Measurements from ENCODE around the gene IVD. TPM values are rescaled to one million over a fixed set of nuclear protein-coding genes. Genes with fewer than 3 reads are reported as not detected.
A peak's percentile ranks its signal among the peaks of the same experiment; 100 is the strongest.

The IVD gene
- total RNA-seq, 1 donor from 2014 or later, result 106 TPM

DNA sequence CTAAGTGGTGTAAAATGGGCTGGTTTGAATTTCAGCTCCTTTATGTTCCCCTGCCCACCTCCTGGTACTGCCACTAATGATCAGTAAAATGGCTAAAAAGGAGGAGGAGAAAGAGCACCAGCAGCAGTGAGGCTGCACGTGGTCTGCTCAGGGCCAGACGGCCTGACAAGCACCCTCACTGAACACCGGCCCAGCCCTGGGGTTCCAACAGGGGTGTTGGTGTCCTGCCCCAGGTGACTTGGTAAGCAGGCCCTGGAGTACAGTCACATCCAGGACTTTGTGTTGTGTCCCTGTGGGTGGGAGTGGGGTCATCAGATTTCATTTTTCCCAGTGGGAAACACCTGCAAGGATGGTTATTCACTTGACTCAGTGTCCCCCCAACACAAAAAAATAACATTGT lies 40.5 kb downstream of the IVD start:
- TF ChIP-seq, protein P1, sequence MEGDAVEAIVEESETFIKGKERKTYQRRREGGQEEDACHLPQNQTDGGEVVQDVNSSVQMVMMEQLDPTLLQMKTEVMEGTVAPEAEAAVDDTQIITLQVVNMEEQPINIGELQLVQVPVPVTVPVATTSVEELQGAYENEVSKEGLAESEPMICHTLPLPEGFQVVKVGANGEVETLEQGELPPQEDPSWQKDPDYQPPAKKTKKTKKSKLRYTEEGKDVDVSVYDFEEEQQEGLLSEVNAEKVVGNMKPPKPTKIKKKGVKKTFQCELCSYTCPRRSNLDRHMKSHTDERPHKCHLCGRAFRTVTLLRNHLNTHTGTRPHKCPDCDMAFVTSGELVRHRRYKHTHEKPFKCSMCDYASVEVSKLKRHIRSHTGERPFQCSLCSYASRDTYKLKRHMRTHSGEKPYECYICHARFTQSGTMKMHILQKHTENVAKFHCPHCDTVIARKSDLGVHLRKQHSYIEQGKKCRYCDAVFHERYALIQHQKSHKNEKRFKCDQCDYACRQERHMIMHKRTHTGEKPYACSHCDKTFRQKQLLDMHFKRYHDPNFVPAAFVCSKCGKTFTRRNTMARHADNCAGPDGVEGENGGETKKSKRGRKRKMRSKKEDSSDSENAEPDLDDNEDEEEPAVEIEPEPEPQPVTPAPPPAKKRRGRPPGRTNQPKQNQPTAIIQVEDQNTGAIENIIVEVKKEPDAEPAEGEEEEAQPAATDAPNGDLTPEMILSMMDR (IDR thresholded peaks at IDR 0.05; ENCODE audit: borderline replicate concordance), result no peak
- Histone ChIP-seq H3K4me1 (peaks cover 62% of the 10 kb centered on the region), H3K4me3 (no peak overlapping the region), H3K36me3 (no peaks in the 10 kb centered on the region), H3K9me3 (replicated peaks) (no peaks in the 10 kb centered on the region), H3K27ac (replicated peaks) (peak overlapping the region; percentile 30), H3K27me3 (ENCODE audit: low read depth) (no peaks in the 10 kb centered on the region)
- no peak for DNase-seq
- intact Hi-C loops (cut with micrococcal nuclease), result no loop called here

DNA sequence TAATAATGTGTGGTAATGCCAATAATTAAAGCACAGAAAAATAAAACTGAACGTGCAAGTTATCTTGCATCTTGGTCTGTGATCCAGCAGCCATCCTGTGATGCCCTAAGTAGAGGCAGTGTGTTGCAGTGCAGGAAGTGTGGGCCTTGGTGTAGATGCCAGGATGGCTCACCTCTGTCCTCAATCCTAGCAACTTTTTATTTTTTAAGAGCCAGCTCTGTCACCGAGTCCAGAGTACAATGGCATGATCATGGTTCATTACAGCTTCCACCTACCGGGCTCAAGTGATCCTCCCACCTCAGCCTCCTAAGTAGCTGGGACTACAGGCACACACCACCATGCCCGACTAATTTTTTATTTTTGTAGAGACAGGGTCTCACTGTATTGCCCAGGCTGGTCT lies 42.8 kb downstream of the IVD start:
- H3K27me3 ChIP-seq (ENCODE audit: low read depth), result no peaks in the 10 kb centered on the region
- no peak overlapping the region for H3K27ac ChIP-seq (replicated peaks)
- no peaks in the 10 kb centered on the region for H3K36me3 ChIP-seq
- H3K4me3 ChIP-seq, result no peak overlapping the region
- TF ChIP-seq, protein P1 (IDR thresholded peaks at IDR 0.05; ENCODE audit: borderline replicate concordance), result no peak
- intact Hi-C loops (cut with micrococcal nuclease), result no loop called here
- peaks cover 66% of the 10 kb centered on the region for H3K4me1 ChIP-seq
- H3K9me3 ChIP-seq (replicated peaks), result no peaks in the 10 kb centered on the region
- no peak for DNase-seq

DNA sequence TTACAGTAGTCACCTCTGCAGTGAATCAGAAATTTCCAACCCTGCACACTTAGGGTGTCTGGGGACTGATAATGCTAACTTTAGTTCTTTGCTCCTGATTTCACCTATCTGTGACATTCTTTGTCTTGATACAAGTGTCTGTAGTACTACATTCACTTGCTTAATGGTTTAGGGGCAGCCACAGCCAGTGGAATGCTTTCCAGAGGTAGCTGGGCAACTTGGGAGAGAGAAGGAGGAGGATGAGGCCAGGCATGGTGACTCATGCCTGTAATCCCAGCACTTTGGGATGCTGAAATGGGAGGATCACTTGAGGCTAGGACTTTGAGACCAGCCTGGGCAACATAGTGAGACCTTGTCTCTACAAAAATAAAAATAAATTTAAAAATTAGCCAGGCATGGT lies 43.7 kb downstream of the IVD start:
- DNase-seq, result no peak
- Histone ChIP-seq H3K27ac (replicated peaks) (no peak overlapping the region), H3K4me1 (peaks cover 67% of the 10 kb centered on the region), H3K27me3 (ENCODE audit: low read depth) (no peaks in the 10 kb centered on the region), H3K4me3 (no peak overlapping the region), H3K36me3 (no peaks in the 10 kb centered on the region), H3K9me3 (replicated peaks) (no peaks in the 10 kb centered on the region)
- TF ChIP-seq, protein P1 (IDR thresholded peaks at IDR 0.05; ENCODE audit: borderline replicate concordance), result no peak
- intact Hi-C loops (cut with micrococcal nuclease), result no loop called here

DNA sequence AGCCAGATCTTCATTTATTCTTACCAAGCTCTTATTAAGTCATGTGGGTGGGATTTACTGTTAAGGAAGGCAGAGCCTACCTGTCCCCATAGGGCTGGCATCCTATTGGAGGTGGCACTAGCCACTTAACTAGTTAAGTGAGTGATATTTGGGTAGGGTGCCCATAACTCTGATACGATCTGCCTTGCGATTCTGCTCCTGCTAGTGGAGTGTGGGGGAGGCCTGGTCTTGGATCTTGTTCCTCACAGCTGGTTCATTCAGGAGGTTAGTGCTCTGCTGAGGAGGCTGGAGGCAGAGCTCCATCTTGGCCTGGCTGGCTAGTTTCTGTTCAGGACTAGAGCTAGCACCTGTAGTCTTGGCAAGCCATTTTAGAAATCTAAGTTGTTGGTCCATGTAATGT lies 44.5 kb downstream of the IVD start:
- TF ChIP-seq, protein P1 (IDR thresholded peaks at IDR 0.05; ENCODE audit: borderline replicate concordance), result no peak
- Histone ChIP-seq H3K27me3 (ENCODE audit: low read depth) (no peaks in the 10 kb centered on the region), H3K4me1 (peaks cover 67% of the 10 kb centered on the region), H3K4me3 (no peak overlapping the region), H3K27ac (replicated peaks) (no peak overlapping the region), H3K9me3 (replicated peaks) (no peaks in the 10 kb centered on the region), H3K36me3 (no peaks in the 10 kb centered on the region)
- intact Hi-C loops (cut with micrococcal nuclease), result no loop called here
- no peak for DNase-seq

GRCh38 chr15:40451527-40452158 lies 46.0 kb downstream of the IVD start:
- H3K27me3 ChIP-seq (ENCODE audit: low read depth), result no peaks in the 10 kb centered on the region
- no peak overlapping the region for H3K27ac ChIP-seq (replicated peaks)
- H3K9me3 ChIP-seq (replicated peaks), result no peaks in the 10 kb centered on the region
- H3K4me3 ChIP-seq, result no peak overlapping the region
- no peaks in the 10 kb centered on the region for H3K36me3 ChIP-seq
- TF ChIP-seq, protein P1 (IDR thresholded peaks at IDR 0.05; ENCODE audit: borderline replicate concordance), result no peak
- peaks cover 69% of the 10 kb centered on the region for H3K4me1 ChIP-seq
- intact Hi-C loops (cut with micrococcal nuclease), result no loop called here
- DNase-seq, result no peak

All from left ventricle myocardium inferior (tissue), 1 donor.